RPMI7951 (cell line): Measurements from ENCODE around the gene UVSSA. TPM values are rescaled to one million over a fixed set of nuclear protein-coding genes. Genes with fewer than 3 reads are reported as not detected.

Experiments
- DNase-seq: peaks from one replicate; pipeline ENCODE4 v3.0.0-alpha.2; 2012; ENCODE audit warnings: low read depth
- total RNA-seq: library from RNA; depleted of rRNA; stranded (reverse); fragments of >200 nt; shearing (Covaris generic); gene quantifications from 2 replicates; pipeline ENCODE4 v1.2.3, GENCODE V29; 2014; rRNA removed

Gene UVSSA, protein sequence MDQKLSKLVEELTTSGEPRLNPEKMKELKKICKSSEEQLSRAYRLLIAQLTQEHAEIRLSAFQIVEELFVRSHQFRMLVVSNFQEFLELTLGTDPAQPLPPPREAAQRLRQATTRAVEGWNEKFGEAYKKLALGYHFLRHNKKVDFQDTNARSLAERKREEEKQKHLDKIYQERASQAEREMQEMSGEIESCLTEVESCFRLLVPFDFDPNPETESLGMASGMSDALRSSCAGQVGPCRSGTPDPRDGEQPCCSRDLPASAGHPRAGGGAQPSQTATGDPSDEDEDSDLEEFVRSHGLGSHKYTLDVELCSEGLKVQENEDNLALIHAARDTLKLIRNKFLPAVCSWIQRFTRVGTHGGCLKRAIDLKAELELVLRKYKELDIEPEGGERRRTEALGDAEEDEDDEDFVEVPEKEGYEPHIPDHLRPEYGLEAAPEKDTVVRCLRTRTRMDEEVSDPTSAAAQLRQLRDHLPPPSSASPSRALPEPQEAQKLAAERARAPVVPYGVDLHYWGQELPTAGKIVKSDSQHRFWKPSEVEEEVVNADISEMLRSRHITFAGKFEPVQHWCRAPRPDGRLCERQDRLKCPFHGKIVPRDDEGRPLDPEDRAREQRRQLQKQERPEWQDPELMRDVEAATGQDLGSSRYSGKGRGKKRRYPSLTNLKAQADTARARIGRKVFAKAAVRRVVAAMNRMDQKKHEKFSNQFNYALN
- total RNA-seq, result 1.2 and 2.6 TPM in 2 replicates

DNA sequence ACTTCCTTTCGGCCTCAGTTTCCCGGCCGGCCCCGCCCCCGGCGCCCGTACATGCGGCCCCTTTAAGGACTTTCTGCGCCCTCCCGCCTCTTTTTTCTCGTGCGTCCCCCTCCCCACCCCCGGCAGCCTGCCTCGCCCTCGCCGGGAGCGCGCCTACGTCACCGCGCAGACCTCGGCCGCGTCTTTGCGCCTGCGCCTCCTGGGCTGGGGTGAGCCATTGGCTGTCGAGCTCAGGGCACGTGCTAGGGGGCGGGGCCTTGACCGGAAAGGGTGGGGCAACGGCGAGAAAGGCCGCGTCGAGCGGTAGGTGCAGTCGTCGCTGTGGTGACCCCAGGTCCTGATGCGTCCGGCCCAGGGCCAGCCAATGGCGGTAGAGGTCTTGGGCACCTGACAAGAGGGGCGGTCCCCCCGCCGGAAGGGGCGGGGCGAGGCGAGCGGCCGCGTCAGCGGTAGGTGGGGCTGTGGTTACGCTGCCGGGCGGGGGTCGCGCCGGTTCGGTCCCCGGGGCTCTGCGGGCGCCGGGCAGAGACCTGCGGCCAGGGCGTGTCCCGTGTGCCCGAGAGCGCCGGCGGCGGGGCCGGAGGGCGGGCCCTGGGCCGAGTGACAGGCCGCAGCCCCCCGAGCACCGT, at the start of gene UVSSA:
Gene UVSSA (plus strand): TSS at position 428 of the 629 bp plus-strand sequence. CDS start 884 bp downstream, outside the sequence.
- DNase-seq, result peak; percentile 97

- no peak for DNase-seq
Measured at GRCh38 chr4:1297456-1298325, 49.3 kb upstream of the UVSSA start.

DNA sequence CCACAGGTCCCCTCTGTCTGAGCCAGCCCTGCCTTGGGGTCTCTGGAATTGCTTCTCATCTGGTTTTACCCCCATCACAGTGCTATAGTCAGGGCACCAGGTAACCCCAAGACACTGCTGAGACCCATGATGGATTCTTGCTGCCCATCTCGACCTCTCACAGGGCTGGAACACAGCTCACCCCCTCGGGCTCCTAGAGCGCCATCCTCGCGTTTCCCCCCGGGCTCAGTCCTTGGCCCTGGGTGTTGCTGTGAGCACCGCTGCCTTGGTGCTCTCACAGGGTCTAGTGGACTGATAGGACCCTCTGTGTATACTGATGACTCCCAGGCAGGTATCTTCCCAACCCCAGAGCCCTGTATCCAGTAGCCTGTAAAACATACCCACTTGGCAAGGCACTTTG, 48.5 kb upstream of the UVSSA start:
- DNase-seq, result no peak

- DNase-seq, result no peak
Measured at GRCh38 chr4:1299301-1299860, 47.6 kb upstream of the UVSSA start.

- DNase-seq, result no peak
Measured at GRCh38 chr4:1300466-1301455, 46.2 kb upstream of the UVSSA start.

- DNase-seq, result no peak
Measured at GRCh38 chr4:1302159-1302558, 44.8 kb upstream of the UVSSA start.

GRCh38 chr4:1305261-1305711, 41.7 kb upstream of the UVSSA start:
- DNase-seq, result no peak

DNA sequence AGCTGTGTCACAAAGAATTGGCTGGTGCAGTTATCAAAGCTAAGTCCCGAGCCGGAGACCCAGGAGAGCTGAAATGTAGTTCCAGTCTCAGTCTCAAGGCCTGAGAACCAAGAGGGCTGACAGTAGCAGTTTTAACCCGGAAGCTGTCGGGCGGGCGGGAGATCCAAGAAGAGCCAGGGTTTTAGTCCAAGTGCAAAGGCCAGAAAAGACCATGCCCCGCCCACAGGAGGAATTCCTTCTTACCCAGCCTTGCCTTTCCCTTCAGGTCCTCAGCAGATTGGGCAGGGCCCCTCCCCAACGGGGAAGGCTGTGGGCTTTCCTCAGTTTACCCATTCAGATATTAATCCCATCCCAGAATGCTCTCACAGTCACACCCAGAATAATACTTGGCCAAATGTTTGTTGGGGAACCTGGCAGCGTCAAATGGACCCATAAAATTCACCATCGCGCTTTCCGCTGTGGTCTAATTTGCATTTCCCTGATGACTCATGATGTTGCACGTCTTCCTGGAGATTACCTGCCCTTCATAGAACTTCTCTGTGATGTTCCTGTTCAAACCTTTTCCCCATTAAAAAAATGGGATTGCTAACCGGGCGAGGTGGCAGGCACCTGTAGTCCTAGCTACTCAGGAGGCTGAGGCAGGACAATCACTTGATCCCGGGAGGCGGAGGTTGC, 41.1 kb upstream of the UVSSA start:
- DNase-seq, result no peak

- no peak for DNase-seq
Measured at GRCh38 chr4:1307951-1308735, 38.9 kb upstream of the UVSSA start.

DNA sequence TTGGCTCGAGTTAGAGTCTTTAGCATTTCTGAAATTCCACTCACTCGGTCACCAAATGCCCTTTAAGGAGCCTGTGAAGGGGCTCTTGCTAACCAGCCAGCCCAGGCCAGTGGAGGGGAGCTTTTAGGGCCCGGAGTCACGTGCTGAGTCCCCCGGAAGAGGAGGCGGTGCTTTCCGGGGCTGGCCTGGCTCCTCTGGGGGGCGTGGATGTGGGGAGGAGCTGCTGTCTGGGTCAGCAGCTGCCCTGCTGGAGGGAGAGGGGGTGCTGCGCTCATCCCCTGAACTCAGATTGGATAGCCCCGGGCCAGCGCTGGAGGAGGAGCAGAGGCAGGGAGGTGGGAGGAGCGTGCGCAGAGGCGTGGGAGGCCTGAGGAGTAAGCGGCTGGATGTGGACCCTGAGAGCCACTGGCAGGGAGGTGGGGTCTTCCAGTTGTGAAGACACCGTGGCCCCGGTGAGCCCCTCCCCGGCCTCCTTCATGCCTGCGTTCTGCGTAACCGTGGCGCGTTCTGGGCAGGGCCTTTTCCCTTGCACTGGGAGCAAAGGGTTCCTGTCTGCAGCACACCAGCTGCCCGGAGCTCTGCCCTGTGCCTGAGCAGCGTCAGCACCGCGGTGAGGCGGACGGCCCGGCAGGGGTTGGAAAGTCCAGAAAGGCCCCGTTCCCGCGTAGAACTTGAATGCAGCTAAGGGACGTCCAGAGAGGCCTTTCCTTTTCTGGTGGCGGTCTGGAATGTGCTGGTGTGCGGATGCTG, 37.6 kb upstream of the UVSSA start:
- DNase-seq, result peak; percentile 84

- DNase-seq, result no peak
Measured at GRCh38 chr4:1310031-1310795, 36.8 kb upstream of the UVSSA start.

- DNase-seq, result no peak
Measured at GRCh38 chr4:1310796-1311631, 36.0 kb upstream of the UVSSA start.

DNA sequence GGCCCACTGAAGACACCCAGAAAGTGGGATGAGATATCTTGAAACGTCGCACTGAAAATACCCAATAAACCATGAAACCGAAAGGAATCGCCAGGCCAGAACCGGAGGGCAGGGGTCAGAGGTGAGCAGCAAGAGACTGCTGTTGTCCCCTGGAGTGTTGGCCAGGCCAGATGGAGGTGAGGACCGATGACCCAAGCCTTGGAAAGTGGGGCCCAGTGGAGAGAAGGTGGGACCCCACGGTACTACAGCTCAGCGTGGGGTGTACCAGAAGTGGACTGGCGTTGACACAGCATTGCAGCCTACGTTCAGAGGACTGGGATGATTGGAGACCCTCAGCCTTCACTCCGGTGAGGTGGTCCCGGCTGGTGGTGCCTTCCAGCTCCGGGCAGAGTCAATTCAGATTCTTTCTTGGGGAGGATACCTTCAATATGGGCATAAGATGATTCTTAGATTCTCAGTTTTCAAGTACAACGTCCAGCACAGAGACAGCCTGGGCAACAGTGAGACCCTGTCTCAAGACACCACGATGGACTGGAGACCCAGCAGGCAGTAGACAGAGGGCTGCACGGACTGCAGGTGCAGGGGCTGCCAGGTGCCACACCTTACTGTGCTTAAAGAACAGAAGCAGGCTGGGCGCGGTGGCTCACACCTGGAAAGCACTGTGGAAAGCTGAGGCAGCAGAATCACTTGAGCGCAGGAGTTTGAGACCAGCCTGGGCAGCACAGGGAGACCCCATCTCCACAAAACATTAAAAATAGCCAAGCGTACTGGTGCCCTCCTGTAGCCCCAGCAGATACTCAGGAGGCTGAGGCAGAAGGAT, 34.0 kb upstream of the UVSSA start:
- no peak for DNase-seq

- no peak for DNase-seq
Measured at GRCh38 chr4:1315306-1315705, 31.7 kb upstream of the UVSSA start.

GRCh38 chr4:1315836-1316536, 31.0 kb upstream of the UVSSA start:
- DNase-seq, result no peak
